HG03565 (cell line): Measurements from ENCODE around the gene SHCBP1L.

Experiments
- ATAC-seq: cut with Tn5 transposase; IDR thresholded peaks from one replicate; pipeline ENCODE4 v1.9.1; 2021; ENCODE audit warnings: mild to moderate bottlenecking, moderate library complexity; ENCODE audit not compliant: unreplicated experiment

Gene SHCBP1L

DNA sequence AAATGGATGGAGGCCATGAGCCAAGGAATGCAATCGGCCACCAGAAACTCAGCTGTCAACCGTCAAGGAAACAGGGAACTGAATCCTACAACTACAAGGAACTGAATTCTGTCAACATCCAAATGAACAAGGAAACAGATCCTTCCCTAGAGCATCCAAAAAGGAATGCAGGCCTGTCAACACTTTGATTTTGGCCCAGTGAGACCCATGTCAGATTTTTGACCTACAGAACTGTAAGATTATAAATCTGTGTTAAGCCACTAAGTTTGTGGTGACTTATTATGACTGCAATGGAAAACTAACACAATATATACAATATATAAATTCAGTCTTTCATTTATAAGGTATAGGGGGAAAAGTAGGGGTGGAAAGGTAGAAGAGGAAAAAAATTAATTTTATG is 55.3 kb downstream of the SHCBP1L start:
- no peak for ATAC-seq

DNA sequence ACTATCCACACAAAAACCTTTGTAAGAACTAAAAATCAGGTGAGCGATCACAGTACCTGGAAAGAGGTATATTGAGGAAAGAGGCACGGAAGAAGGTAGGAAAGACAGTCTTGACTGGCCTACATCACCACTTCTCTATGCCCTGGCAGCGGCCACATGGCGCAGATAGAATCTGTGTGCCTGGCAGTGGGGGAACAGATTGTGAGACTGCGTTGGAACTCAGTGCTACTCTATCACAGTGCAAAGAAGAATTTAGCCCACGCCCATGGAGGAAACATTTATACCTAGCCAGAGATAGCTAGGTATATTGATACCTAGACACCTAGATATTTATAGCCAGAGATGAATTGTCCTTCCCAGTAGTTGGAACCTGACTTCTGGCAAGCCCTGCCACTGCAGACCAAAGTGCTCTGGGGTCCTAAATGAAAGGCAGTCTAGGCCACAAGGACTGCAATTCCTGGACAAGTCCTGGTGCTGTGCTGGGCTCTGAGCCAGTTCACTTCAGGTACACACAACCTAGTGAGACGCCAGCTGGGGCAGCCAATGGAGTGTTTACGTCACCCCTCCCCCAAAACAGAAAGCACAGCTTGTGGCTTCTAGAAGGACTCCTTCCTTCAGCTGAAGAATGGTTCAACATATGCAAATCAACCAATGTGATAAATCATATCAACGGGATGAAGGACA is 61.9 kb downstream of the SHCBP1L start:
- ATAC-seq, result no peak

DNA sequence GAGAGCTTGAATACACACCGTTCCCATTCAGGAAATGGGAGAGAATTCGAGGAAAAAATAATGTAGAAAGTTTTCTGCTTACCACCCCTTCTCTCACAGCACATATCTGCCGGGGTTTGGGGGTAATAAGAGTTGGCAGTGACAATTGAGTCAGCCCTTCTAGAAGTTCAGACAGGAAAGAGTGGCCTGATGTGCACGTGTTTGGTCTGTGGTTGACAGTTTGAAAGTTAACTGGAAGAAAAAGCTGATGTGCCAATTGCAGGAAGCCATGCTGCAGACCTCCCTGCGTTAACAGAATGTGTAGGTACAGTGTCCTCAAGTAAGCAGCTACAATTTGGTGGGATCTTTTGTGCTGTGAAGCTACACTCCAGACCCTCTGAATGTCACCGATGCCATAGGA is 63.0 kb downstream of the SHCBP1L start:
- no peak for ATAC-seq

DNA sequence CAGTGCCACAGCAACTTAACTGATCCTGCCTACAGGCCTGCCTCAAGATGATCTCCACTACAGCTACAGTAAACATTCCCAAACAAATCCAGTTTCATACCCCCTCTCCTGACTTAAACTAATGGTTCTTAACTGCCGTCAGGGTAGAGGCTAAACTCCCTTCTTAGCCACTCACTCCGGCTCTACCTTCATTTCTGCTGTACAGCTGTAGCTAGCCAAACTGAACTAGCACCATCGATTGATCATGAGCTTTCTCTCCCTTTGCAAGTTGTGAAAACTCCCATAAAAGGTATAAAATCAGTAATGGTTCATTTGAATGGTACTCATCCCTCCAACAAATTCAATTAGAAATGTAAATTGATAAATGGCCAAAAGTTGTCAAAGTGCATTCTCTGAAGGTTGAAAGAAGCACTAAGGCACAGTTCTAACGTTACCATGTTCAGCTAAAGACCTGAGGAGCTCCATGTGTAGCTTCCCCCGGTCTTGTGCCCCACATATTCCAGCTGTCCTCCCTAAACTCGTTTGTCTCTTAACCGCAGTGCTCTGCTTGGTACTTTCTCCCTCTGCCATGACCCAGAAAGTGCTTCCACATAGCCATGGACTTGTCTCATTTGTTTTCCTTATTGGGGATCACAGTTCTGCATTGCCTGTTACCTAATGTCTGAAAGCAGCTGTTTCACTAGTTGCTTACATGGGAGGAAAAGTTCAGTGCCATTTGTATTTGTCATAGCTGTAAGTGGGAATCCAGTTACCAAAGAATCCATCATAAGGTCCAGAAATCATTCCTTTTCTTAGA is 64.0 kb downstream of the SHCBP1L start:
- ATAC-seq, result no peak

DNA sequence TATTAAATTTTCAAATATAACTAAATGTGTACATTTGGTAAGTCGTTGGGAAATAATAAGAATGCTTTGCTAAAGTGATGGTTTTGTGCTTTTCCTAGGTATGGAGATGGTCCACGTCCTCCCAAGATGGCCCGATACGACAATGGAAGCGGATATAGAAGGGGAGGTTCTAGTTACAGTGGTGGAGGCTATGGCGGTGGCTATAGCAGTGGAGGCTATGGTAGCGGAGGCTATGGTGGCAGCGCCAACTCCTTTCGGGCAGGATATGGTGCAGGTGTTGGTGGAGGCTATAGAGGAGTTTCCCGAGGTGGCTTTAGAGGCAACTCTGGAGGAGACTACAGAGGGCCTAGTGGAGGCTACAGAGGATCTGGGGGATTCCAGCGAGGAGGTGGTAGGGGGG is 66.0 kb downstream of the SHCBP1L start:
- ATAC-seq, result no peak

DNA sequence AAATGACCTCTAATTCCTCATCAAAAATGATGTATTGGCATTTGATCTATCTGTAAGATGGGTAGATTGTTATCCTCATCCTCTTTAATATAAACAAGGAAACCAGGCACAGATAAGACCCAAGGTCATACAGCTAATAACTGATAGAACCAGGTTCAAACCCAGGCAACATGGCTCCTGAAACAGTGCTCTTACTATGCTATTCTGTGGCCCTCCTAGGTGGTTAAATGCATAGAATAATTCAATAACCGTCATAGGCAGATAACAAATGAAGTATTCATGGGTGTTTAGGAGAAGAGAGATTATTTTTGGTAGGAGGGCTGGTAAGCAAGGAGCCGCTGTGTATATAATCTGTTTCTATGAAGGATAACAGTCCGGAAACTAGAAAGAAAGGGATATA is 67.4 kb downstream of the SHCBP1L start:
- no peak for ATAC-seq

DNA sequence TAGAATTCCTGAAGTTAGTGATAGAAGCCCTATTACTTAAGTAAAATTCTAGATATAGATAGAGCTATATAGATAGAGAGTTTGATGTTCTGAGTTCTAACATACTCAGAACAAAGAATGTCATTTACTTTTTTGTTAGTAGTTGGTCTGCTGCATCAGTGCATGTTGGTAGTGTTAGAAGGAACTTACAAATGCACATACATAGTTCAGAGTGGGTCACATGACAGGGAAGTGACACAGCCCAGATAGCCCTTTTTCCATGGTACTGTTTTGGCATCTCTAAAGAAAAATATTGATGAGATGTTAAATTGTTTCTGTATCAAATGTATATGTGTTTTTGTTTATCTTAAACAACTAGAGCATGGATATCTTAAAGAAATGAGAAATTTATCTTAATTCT is 68.1 kb downstream of the SHCBP1L start:
- ATAC-seq, result no peak

DNA sequence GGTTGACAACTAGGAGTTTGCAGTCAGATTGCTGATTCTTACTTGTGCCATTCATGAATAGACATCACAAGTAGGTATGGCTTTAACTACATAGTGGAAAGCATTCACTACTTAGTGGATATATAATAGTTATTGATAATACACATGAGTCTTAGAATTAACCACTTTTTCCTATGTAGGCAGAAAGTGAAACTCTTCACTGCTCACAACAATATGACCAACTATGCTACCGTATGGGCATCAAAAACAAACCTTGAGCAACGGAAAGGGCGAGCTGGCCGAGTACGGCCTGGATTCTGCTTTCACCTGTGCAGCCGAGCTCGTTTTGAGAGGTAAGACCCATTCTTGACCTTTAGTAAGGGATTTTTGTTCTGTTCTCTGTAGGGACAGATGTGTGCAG is 75.1 kb downstream of the SHCBP1L start:
- no peak for ATAC-seq

DNA sequence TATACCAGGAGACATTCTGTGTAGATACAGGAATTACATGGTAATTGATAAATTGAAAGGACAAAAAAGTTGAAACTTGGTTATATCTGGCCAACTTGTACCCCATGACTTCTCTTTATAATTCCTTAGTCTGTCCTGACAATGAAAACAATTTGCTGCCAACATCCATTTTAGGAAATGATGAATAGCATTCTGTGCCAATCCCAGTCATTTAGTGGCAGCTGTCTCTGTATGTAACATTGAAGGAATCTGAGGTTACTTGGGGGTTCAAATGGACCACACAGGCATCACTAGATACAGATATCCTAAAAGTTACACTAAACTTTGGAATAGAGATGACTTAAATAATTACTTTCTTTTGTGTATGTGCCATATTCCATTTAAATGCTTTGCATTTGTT is 75.6 kb downstream of the SHCBP1L start:
- no peak for ATAC-seq

DNA sequence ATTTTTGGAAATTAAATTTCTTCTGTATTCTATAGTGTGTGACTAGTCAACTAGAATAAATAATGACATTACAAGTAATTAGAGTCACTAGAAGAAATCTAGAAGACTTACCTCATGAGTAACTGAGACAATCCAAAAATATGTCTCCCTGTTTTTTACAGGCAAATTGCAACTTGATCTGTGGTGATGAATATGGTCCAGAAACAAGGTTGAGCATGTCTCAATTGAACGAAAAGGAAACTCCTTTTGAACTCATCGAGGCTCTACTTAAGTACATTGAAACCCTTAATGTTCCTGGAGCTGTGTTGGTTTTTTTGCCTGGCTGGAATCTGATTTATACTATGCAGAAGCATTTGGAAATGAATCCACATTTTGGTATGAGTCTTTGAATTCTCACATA is 77.1 kb downstream of the SHCBP1L start:
- no peak for ATAC-seq

DNA sequence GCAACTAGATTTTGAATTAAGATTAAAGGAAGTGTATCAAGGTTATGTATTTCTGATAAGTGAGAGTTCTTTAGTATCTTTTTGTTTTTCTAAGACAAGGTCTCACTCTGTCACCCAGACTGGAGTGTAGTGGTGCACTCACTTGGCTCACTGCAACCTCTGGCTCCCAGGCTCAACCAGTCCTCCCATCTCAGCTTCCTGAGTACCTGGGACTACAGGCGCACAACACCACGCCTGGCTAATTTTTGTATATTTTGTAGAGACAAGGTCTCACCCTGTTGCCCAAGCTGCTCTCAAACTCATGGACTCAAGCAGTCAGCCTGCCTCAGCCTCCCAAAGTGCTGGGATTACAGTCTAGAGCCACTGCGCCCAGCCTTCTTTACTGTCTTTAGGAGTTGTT is 80.1 kb downstream of the SHCBP1L start:
- ATAC-seq, result no peak

DNA sequence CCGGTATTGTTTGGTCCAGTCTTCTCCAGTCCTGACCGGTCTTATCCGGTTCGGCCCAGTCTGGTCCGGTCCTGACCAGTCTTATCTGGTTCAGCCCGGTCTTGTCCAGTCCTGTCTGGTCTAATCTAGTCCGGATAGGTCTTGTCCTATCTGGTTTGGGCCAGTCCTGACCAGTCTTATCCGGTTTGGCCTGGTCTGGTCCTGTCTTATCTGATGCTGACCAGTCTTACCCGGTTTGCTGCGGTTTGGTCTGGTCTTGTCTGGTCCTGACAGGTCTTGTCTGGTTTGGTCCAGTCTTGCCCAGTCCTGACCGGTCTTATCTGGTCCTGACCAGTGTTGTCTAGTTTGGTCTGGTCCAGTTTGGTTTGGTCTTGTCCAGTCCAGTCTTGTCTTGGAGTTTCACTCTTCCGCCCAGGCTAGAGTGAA is 83.7 kb downstream of the SHCBP1L start:
- ATAC-seq, result no peak

DNA sequence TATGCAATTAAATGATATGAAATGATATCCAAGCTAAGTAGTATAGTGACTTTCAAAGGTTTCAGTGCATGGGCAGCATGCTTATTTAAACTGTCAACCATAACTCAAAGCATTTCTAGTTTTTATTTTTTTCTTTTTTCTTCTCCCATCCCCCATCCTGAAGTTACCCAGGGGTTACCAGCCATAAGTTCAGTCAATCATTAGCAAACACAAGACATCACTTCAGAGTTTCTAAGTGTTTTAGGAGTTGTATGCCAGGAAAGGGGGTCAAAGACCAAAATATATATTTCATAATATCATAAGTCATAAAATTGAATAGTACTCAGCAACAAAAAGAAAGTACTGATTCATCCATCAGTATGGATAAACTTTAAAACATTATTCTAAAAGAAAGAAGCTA is 85.1 kb downstream of the SHCBP1L start:
- no peak for ATAC-seq

DNA sequence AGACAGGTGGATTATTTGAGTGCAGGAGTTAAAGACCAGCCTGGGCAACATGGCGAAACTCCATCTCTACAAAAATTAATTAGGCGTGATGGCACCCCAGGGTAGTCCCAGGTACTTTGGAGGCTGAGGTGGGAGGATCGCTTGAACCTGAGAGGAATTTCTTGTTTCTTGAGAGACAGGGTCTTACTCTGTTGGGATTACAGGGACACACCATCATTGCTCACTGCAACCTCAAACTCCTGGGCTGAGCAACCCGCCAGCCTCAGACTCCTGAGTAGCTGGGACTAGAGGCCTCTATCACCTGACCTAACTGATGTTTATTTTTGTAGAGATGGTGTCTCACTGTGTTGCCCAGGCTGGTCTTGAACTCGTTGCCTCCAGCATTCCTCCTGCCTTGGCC is 89.0 kb downstream of the SHCBP1L start:
- ATAC-seq, result no peak

DNA sequence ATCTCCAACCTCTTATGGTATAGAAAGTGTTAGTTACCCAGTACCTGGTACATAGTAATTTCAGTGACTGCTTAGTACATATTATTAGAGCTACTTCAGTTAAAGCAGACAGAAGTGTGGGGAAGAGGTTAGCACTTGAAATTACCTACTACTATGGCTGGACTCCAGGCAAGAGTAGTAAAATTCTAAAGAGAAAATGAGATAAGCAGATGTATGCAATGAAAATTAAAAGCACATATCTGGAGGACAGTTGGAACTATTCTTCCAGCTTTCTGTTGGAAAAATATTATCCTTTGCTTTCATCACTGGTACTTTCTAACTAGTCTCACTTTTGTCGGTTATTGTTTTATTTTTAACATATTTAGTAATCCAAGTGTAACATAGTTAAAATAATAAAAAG is 90.1 kb downstream of the SHCBP1L start:
- no peak for ATAC-seq

DNA sequence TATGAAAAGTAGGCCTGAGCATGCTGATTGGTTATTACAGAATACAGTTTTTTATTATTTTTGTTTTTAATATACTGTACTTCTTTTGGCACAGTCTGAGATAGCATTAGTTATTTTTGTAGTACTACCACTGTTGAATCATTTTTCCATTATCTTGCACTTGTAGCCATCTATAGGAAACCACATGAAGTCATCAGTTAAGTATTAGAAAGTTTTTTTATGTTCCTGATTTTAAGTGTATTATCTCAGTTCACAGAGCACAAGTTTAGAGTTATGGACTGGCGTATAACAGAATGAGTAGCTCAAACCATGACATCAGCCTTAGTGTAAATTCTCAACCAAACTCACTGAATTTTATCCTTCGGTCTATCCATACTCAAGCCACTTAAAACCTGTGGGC is 91.0 kb downstream of the SHCBP1L start:
- ATAC-seq, result no peak

DNA sequence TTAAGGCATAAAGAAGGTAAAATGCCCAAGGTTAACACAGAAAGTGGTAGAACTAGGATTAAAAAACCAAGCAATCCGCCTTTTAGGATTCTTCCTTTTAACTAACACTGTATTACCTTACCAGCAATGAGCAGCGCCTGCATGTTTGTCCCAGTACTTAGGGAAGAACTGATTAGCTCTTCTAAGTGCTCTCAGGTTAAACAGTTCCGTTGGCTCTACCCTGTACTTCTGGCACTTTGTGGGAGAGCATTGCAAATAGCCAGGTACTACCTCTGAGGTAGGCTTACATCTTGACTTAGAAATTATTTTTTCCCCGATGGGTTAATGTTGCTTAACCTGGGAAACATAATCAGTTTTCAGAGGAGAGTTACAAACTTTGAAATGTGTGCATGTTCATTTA is 92.3 kb downstream of the SHCBP1L start:
- no peak for ATAC-seq

DNA sequence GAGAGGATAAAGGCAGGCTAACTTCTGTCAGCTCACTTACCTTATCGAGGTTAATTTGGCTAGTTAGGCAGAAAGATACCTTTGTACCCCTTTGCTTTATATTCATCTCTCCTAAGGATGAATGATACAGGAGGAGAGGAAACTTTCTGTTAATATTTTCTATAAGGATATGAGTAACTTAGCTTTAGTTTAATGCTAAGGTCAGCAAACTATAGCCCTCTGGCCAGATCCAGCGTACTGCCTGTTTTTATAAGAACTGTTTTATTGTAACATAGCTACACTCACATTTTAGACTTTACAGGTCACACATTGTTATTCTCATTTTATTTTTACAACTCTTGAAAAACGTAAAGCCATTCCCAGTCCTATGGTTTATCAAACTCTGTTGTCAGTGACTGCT is 95.8 kb downstream of the SHCBP1L start:
- ATAC-seq, result no peak

DNA sequence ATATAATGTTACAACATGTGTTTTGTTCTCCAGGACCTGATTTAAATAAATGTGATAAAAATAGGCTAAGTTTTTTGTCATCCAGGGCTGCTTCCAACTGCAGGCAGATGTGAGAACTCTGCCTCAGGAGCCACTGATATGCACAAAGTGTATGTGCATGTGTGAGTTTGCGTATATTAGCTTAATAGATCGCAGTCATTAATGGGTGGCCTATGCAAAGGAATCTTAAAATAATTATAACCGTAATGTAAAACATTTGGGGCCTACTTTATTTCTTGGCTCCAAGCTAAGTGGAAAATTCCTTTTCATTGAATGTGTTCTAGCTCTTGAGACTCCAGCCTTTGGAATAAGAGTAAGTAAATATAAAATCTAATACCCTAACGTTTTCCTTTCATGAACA is 97.1 kb downstream of the SHCBP1L start:
- no peak for ATAC-seq

DNA sequence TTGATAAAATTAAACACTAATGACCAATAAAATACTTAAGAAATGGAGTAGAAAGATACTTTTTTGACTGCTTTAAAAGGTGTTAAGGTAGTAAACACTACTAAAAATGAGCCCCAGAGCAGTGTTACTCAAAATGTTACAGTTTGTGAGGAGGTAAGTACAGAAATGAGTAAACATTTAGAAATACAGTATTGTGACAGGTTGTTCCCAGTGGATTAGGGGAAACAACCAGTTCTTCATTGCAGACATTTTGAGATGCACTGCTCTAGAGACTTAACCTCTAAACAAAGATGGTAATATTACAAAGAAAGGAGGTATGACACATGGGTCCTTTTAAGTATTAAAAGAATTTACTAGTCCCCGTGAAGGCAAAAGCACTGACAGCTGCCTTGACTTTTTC is 101.1 kb downstream of the SHCBP1L start:
- ATAC-seq, result no peak

DNA sequence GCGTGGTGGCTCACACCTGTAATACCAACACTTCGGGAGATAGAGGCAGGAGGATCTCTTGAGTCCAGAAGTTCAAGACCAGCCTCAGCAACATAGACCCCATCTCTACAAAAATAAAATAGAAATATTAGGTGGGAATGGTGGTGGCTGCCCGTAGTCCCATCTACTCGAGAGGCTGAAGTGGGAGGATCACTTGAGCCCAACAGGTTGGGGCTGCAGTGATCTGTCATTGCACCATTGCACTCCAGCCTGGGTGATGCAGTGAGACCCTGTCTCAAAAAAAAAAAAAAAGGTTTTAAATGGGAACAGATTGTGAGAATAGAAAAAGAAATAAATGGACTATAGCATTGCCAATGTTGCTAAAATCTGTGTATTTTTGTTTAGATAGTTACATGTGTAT is 102.6 kb downstream of the SHCBP1L start:
- no peak for ATAC-seq
